ENCODE data around the gene RNF222. TPM values are rescaled to one million over a fixed set of nuclear protein-coding genes. Genes with fewer than 3 reads are reported as not detected.

RNF222 gene
- total RNA-seq, 1 donor from 2014 or later: not detected

DNA sequence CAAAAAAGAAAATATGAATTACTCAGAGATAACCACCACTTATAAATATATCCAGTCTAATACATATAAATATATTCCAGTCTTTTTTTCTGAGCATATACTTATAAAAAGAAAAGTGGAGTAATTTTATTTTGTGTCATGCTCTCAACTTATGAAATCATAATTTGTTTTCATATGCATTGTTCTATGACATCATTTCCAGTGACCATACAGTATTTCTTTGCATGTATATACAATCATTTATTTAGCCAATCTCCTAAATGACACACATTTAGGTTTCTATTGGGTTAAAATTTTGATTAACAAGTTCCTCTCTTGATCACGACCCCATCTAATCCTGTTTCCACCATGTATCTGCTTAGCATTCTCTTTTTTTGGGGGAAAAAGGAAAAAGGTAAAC, 21.7 kb upstream of the RNF222 start:
- peaks cover 9% of the 10 kb centered on the region for H3K27me3 ChIP-seq (ENCODE audit: control insufficient read depth, insufficient read depth, low read length)
- DNase-seq (ENCODE audit: low read depth): no peak
- no peak overlapping the region for H3K4me3 ChIP-seq (ENCODE audit: low read depth, low read length)
- no peak for TF ChIP-seq CTCF (IDR thresholded peaks at IDR 0.05; ENCODE audit: insufficient read depth, low read length, poor library complexity, severe bottlenecking)
- no peaks in the 10 kb centered on the region for H3K36me3 ChIP-seq (ENCODE audit: control insufficient read depth, insufficient read depth, low read length)

GRCh38 chr17:8418471-8418870, 20.8 kb upstream of the RNF222 start:
- peaks cover 9% of the 10 kb centered on the region for H3K27me3 ChIP-seq (ENCODE audit: control insufficient read depth, insufficient read depth, low read length)
- DNase-seq (ENCODE audit: low read depth): no peak
- no peaks in the 10 kb centered on the region for H3K36me3 ChIP-seq (ENCODE audit: control insufficient read depth, insufficient read depth, low read length)
- TF ChIP-seq CTCF (IDR thresholded peaks at IDR 0.05; ENCODE audit: insufficient read depth, low read length, poor library complexity, severe bottlenecking): no peak
- no peak overlapping the region for H3K4me3 ChIP-seq (ENCODE audit: low read depth, low read length)

DNA sequence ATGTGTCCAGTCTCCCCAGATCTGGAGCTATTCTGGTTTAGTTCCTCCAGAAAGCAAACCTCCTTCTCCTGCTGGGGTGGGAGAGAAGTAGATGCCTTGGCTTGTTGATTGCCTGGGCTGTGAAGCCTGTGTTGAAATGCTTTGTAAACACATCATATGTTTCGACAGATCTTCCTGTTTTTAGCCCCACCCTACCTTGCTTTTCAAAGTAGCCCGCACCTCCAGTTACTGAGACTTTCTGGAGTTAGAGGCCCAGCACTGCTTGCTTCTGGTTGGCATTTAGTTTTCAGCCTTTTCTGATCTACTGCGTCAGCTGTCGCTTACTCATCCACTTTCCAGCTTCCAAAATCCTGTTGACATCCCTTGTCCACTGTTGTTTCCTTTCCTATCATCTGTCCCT, 20.2 kb upstream of the RNF222 start:
- no peak for TF ChIP-seq CTCF (IDR thresholded peaks at IDR 0.05; ENCODE audit: insufficient read depth, low read length, poor library complexity, severe bottlenecking)
- Histone ChIP-seq H3K36me3 (ENCODE audit: control insufficient read depth, insufficient read depth, low read length) (no peaks in the 10 kb centered on the region), H3K4me3 (ENCODE audit: low read depth, low read length) (no peak overlapping the region), H3K27me3 (ENCODE audit: control insufficient read depth, insufficient read depth, low read length) (peaks cover 10% of the 10 kb centered on the region)
- DNase-seq (ENCODE audit: low read depth): no peak

GRCh38 chr17:8413938-8414337, 16.3 kb upstream of the RNF222 start:
- TF ChIP-seq CTCF (IDR thresholded peaks at IDR 0.05; ENCODE audit: insufficient read depth, low read length, poor library complexity, severe bottlenecking): no peak
- Histone ChIP-seq H3K4me3 (ENCODE audit: low read depth, low read length) (no peak overlapping the region), H3K36me3 (ENCODE audit: control insufficient read depth, insufficient read depth, low read length) (no peaks in the 10 kb centered on the region), H3K27me3 (ENCODE audit: control insufficient read depth, insufficient read depth, low read length) (peaks cover 8% of the 10 kb centered on the region)
- no peak for DNase-seq (ENCODE audit: low read depth)

- no peak for DNase-seq (ENCODE audit: low read depth)
- no peak for TF ChIP-seq CTCF (IDR thresholded peaks at IDR 0.05; ENCODE audit: insufficient read depth, low read length, poor library complexity, severe bottlenecking)
- H3K4me3 ChIP-seq (ENCODE audit: low read depth, low read length): no peak overlapping the region
Observed at GRCh38 chr17:8413328-8413727, 15.7 kb upstream of the RNF222 start.

GRCh38 chr17:8412089-8412488, 14.5 kb upstream of the RNF222 start:
- peaks cover 4% of the 10 kb centered on the region for H3K27me3 ChIP-seq (ENCODE audit: control insufficient read depth, insufficient read depth, low read length)
- no peaks in the 10 kb centered on the region for H3K36me3 ChIP-seq (ENCODE audit: control insufficient read depth, insufficient read depth, low read length)
- no peak for TF ChIP-seq CTCF (IDR thresholded peaks at IDR 0.05; ENCODE audit: insufficient read depth, low read length, poor library complexity, severe bottlenecking)
- DNase-seq (ENCODE audit: low read depth): no peak
- H3K4me3 ChIP-seq (ENCODE audit: low read depth, low read length): no peak overlapping the region

More at GRCh38 chr17:8413328-8413727, 15.7 kb upstream of the RNF222 start:
- Histone ChIP-seq H3K27me3 (ENCODE audit: control insufficient read depth, insufficient read depth, low read length) (peaks cover 8% of the 10 kb centered on the region), H3K36me3 (ENCODE audit: control insufficient read depth, insufficient read depth, low read length) (no peaks in the 10 kb centered on the region)
